Measurements from ENCODE around the gene PANK4.

DNA sequence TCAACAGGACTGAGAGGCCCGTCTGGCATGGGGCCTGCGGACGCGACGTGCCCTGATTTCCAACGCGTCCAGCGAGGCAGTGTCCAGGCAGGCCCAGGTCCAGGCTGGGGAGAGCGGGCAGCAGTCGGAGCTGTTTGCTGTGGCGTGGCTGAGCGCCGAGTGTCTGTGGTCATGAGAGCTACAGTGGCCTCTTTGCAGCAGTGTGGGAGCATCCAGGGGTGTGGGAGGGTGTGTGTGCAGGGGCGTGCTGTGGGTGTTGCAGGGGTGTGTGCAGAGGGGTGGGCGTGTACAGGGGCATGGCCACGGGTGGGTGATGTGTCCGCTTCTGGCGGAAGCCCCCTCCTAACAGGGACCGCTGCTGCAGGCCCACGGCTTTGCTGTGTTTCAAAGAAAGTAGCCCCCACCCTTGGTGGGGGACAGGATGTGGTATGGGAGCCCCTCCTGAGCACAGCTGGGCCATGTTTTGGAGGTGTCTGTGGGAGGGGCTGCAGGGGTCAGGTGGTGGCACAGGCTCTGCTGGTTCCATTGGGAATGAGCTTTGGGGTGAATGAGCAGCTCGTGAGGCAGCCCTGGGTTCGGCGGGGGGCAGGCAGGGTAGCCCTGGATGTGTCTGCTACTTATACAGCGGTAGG lies 32.6 kb downstream of the PANK4 start:
- TF ChIP-seq, protein P1, sequence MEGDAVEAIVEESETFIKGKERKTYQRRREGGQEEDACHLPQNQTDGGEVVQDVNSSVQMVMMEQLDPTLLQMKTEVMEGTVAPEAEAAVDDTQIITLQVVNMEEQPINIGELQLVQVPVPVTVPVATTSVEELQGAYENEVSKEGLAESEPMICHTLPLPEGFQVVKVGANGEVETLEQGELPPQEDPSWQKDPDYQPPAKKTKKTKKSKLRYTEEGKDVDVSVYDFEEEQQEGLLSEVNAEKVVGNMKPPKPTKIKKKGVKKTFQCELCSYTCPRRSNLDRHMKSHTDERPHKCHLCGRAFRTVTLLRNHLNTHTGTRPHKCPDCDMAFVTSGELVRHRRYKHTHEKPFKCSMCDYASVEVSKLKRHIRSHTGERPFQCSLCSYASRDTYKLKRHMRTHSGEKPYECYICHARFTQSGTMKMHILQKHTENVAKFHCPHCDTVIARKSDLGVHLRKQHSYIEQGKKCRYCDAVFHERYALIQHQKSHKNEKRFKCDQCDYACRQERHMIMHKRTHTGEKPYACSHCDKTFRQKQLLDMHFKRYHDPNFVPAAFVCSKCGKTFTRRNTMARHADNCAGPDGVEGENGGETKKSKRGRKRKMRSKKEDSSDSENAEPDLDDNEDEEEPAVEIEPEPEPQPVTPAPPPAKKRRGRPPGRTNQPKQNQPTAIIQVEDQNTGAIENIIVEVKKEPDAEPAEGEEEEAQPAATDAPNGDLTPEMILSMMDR (conservative IDR thresholded peaks at IDR 0.05; ENCODE audit: low read depth, low read length), result no peak
- no peak for TF ChIP-seq EZH2 (IDR thresholded peaks at IDR 0.05; ENCODE audit: borderline replicate concordance, low read depth, low read length, poor library complexity, severe bottlenecking)

All from A673 (cell line).